Measurements from ENCODE around the gene SART3.
A peak's percentile ranks its signal among the peaks of the same experiment; 100 is the strongest.

Gene SART3, protein sequence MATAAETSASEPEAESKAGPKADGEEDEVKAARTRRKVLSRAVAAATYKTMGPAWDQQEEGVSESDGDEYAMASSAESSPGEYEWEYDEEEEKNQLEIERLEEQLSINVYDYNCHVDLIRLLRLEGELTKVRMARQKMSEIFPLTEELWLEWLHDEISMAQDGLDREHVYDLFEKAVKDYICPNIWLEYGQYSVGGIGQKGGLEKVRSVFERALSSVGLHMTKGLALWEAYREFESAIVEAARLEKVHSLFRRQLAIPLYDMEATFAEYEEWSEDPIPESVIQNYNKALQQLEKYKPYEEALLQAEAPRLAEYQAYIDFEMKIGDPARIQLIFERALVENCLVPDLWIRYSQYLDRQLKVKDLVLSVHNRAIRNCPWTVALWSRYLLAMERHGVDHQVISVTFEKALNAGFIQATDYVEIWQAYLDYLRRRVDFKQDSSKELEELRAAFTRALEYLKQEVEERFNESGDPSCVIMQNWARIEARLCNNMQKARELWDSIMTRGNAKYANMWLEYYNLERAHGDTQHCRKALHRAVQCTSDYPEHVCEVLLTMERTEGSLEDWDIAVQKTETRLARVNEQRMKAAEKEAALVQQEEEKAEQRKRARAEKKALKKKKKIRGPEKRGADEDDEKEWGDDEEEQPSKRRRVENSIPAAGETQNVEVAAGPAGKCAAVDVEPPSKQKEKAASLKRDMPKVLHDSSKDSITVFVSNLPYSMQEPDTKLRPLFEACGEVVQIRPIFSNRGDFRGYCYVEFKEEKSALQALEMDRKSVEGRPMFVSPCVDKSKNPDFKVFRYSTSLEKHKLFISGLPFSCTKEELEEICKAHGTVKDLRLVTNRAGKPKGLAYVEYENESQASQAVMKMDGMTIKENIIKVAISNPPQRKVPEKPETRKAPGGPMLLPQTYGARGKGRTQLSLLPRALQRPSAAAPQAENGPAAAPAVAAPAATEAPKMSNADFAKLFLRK

DNA sequence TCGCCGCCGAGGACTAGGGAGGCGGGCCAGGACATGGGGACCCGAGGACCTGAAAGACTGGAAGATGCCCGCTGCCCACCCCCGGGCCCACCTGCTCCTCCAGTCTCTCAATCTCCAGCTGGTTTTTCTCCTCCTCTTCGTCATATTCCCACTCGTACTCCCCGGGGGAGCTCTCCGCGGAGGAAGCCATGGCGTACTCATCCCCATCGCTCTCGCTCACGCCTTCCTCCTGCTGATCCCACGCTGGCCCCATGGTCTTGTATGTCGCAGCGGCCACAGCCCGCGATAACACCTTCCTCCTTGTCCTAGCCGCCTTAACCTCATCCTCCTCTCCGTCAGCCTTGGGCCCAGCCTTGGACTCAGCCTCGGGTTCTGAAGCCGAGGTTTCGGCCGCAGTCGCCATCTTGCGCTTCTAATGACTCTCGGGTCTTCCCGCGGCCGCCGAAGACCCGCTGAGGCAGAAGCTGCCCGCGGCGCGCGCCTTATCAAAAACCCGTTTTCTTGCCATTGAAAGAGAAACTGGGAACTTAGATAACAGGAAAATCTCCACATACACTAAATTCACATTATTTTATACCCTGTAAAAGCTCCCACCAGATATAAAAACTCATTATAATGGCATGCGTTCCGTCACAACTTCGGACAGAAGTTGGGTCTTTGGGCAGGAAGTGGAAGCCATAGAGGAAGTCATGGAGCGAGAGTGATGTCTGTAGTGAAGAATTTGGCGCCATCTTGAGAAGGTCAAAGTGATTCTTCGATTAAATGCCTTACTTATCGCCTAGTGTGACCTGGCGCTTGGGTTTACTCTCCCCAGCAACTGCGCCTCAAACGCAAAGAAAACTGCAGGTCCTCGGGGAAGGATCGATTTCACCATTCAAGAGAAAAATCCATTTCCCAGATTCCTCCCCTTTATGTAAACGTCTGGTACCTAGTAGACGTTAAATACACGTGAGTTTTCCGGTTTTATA is at the start of gene SART3:
Gene SART3 (minus strand): TSS at position 422 of the 968 bp plus-strand sequence. CDS start 19 bp downstream, at position 403.
- DNase-seq: peak; percentile 98

DNA sequence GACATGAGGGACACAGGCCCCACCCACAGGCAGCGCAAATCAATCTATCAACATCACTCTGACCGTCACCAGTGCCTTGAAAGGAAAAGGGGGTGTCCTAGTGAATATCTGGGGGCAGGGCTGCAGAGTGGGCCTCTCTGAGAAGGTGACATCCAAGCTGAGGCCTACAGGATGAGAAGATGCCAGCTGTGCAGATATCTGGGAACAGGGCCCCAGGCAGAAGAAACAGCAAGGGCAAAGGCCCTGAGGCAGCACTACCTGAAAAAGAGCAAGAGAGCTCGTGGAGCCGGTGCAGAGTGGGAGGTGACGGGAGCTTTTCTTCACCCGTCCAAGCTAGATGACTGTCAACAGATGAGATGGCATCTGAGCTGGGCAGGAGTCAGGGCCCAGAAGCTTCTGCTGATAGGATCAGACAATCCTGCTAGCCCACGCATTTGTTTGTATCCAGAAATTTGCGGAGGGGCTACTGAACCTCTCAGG is 49.4 kb upstream of the SART3 start:
- no peak for DNase-seq

DNA sequence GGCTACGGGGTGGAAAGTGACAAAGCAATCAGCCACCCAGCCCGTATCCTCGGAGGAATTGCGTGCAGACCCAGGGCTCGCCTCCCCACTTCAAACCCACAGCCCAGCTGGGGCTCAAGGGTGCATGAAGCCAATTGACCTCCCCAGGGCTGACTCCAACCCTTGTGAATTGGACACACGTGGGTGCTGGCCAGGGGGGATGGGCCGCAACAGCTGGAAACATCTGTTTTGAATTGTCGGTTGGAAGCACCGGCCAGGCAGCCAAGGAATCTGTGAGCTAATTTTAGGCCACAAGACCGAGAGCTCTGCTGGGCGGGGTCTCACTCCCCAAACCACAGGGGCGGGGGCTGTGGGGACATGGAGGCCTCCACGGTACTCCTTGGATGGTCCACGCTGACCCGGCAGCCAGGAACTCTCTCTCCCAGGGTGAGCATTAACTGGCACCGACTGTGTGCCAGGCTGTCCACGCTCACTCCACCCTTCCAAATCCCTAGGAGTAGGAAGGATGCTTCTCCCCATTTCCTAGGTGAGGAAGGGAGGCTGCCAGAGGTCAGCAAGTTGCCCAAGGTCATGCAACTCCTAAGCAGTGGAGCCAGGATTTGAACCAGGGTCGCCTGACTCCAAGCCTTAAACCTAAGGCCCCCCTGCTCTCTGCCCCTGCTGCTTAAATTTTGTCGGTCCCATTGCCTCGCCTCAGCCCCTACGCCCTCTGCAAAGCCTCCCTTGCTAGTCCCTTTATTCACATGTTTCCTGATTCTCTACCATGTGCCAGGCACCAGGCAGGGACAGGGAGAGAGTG is 48.8 kb upstream of the SART3 start:
- DNase-seq: no peak

DNA sequence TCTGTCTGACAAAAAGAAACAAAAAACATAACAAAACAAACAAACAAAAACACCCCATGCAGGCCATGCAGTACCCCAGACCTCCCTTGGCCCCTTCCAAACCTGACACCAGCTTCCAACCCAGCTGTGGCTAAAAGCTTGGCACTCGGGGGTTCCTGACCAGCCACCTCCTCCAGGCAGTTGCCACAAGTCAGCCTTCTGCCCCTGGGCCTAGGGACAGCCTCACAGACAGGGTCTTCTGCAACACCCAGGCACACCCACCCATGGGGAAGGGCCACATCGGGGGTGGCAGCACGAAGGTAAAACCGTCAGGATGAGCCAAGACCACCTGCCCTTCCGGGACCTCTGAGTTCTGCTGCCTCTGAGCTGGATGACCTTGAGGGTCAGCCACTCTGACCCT is 47.6 kb upstream of the SART3 start:
- DNase-seq: no peak

DNA sequence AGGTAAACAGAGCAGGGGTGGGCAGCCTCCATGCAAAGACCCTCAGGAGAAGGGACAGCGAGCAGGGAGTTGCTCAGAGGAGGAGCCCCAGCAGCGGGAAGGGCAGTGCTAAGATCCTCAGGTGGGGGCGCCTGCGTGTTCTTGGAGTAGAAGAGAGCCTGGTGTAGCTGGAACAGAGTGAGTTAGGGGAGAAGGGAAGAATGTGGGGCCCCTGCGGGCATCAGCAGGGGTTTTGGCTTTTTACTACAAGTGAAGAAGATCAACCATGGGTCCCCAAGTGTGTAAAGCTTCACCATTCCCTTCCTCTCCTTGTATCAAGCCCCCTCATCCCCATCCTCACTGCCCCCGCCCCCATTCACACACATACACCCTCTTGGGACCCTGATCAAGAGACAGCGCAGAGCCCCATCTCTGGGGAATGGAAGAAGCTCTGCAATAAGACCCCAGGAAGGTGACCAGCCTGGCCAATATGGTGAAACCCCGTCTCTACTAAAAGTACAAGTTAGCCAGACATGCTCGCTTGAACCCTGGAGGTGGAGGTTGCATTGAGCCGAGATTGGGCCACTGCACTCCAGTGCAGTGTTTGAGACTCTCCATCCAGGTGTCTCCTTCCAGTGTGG is 47.1 kb upstream of the SART3 start:
- DNase-seq: no peak

DNA sequence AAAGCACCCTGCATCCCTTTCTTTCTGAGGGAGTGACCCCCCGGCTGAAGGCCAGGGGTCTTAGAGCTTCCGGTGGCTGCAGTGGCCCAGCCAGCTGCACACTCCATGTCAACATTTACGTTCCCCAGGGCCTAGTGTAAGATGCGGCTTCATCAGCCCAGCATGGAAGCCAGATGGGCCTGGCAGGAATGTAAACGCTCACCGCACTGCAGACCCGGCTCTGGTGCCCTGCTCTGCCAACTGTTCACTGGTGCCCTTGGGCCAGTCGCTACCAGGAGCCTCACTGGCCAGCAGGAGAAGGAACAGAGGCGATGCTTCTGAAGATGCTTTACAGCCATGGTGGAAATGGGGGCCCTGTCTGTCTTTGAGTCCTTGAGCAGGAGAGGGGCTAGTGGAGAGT is 45.5 kb upstream of the SART3 start:
- DNase-seq: no peak

DNA sequence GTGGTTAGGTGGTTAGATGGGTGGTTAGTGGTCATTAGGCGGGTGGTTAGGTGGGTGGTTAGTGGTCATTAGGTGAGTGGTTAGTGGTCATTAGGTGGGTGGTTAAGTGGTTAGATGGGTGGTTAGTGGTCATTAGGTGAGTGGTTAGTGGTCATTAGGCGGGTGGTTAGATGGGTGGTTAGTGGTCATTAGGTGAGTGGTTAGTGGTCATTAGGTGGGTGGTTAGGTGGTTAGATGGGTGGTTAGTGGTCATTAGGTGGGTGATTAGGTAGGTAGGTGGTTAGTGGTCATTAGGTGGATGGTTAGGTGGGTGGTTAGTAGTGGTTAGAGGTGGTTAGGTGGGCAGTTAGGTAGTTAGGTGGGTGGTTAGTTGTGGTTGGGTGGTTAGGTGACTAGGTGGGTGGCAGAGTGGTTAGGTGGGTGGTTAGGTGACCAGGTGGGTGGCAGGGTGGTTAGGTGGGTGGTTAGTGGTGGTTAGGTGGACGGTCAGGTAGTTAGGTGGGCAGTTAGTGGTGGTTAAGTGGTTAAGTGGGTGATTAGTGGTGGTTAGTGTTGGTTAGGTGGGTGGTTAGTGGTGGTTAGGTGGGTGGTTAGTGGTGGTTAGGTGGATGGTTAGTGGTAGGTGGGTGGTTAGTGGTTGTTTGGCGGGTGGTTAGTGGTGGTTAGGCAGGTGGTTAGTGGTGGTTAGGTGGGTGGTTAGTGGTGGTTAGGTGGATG is 44.9 kb upstream of the SART3 start:
- no peak for DNase-seq

DNA sequence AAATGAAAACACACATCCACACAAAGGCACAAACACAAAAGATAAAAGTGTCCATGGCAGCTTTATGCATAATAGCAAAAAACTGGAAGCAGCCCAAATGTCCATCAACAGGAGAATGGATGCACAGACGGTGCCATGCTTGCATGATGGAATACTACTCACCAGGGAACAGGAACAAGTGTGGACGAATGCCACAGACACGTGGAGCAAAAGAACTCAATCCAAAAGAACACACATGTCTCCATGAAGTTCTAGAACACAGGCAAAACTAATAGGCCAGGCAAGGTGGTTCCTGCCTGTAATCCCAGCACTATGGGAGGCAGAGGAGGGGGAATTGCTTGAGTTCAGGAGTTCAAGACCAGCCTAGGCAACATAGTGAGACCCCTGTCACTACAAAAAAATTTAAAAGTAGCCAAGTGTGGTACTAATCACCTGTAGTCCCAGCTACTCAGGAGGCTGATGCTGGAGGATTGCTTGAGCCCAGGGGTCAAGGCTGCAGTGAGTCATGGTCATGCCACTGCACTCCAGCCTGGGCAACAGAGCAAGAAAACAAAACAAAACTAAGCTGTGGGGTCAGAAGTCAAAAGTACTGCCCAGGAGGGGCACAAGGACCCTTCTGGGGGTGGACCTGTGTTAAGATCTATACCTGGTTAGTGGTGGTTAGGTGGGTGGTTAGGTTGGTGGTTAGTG is 44.2 kb upstream of the SART3 start:
- no peak for DNase-seq

DNA sequence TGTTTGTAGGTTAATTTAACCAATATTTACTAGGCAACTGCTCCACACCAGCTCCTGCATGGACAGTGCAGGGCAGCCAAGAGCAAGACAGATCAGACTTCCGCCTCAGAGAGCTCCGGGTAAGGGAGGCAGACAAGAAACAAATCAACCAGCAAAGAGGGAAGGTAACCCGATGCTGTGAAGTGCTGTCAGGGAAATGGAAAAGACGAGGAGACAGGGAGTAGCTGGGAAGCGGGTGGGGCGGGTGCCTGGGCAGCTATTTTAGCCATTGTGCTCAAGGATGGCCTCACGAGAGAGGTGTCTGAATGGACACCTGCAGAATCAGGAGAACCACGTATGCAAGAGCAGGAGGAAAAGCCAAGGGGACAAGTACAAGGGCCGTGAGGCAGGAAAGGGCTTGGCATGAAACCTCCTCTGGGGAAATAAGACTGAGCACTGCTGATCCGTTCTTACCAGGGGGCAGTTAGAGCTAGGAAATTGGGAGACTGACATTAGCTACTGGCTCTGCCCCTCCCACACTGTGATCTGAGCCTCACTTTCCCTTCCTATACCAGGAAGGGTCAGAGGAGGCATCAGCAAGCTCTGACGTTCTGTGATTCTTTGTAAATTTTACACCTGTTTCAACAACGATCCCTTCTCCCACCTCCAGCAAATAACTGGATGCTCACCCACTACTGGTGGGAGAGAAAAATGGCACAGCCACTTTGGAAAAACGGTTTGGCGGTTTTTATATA is 43.4 kb upstream of the SART3 start:
- DNase-seq: no peak

DNA sequence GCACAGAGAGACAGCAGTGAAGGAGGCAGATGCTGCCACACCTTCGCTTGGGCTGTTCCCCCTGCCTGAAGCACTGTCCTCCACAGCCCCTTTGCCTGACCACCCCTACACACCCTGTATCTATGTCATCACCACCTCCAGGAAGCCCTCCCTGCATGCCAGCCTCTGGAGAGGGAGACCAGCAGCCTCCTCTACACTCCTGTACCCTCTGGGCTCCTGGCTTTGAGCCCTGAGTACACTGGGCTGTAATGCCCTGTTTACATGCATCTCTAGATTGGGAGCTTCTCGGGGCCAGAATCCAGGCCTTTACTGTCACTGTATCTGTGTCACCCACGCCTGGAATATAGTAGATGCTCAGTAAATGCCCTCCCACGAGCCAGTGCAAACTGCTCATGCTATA is 42.8 kb upstream of the SART3 start:
- DNase-seq: no peak

DNA sequence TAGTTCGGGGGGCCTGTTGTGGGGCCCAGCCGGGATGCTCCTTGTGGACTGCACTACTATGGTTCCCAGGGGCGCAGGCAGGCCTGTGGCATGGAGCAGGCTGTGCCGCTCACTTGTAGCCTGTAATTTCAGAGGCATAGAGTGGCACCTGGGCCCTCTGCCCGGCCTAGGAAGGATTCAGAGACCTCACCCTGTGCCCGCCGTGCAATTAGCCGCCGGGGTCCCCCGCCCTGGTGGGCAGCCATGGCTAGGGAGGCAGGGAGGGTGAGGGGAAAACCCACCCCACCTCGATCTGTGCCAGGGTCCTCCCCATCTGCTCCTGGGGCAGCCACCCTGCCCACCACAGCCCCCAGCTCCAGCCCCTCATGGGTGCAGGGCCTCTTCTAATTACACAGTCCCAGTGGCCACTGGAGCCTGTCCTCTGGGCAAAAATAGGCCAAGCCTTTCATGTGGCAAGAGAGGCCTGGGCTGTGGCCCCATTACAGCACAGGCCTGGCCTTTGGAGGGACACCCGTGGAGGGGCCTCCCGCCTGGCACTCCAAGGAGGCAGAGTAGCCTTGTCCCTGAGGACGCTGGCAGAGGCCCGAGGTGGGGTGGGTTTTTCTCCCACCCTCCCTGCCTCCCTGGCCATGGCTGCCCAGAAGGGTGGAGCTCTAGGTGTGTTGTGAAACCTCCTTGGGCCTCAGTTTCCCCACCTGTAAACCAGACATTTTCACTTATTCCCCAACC is 42.2 kb upstream of the SART3 start:
- no peak for DNase-seq

DNA sequence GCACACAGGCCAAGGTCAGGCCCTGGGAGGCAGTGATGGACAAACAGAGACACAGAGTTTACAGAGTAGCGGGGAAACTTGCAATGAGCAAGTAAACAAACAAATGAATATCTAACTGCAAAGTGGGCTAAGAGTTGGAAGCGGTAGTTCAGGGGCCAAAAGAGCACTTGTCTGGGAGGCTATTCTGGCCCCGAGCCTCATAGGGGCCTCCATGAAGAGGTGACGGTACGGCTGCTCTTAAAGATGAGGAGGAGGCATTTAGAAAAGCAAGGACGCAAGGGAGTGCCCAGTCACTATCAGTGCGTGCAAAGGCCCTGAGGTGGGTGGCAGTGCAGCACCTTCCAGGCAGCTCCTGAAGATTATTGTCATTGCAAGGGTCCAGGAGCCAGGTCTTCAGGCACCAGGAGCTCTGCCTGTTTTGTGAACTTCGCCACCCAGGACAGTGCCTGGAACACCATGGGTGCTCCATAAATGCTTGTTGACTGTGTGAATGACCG is 41.3 kb upstream of the SART3 start:
- DNase-seq: no peak

DNA sequence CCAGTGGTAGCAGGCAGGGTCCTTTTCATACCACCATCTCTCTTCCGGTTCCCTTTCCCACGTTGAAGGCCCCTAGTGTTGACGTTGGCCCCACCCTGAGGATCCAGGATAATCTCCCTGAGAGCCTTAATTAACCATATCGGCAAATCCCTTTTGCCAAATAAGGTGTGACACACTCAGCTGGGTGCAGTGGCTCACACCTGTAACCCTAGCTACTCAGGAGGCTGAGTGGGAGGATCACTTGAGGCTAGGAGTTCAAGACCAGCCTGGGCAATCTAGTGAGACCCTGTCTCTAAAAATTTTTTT is 39.7 kb upstream of the SART3 start:
- DNase-seq: no peak

DNA sequence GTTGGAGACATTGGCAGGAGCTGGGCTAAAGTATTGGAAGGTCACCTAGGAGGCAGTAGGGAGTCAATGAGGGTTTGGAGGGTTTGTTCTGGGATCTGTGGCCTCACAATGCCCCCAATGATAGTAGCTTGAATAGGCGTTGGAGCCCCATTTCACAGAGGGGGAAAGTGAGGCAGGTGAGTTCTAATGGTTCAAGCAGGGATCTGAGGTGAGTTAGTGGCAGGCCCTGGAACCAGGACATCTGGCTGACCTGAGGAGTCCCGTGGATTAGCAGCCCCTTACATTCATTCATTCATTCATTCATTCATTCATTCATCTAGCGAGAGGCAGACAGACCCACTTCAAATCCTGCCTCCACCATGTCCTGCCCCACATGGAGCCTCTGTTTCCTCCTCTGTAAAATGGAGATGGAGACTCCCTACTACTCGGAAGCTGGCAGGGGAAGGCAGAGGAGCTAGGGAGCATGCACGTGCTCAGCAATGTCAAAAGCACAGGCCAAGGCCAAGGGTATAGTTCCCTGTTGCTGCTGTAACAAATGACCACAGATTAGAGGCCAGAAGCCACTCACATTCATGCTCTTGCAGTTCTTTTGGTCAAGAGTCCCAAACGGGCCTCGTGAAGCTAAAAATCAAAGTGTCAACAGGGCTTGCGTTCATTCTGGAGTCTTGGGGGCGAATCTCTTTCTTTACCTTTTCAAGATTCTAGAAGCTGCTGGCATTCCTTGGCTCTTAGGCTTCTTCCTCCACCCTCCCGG is 39.2 kb upstream of the SART3 start:
- DNase-seq: no peak

DNA sequence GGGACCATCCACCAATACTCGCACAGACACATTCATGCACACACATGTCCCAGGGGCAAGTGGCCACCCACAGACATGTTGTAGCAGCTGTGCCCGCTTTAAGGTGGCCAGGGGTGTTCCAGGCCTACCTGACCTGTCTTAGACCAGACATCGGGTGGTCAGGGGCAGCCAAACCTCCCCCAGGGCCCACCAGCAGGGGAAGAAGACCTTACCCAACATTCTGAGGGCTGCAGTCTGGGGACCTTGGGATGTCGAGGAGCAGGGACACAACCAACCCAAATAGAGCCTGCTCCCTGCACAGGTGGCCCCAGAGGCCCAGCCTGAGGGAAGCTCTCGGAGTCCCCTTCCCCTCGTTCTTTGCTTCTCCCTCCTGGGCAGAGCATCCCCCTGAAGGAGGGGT is 38.6 kb upstream of the SART3 start:
- DNase-seq: no peak

DNA sequence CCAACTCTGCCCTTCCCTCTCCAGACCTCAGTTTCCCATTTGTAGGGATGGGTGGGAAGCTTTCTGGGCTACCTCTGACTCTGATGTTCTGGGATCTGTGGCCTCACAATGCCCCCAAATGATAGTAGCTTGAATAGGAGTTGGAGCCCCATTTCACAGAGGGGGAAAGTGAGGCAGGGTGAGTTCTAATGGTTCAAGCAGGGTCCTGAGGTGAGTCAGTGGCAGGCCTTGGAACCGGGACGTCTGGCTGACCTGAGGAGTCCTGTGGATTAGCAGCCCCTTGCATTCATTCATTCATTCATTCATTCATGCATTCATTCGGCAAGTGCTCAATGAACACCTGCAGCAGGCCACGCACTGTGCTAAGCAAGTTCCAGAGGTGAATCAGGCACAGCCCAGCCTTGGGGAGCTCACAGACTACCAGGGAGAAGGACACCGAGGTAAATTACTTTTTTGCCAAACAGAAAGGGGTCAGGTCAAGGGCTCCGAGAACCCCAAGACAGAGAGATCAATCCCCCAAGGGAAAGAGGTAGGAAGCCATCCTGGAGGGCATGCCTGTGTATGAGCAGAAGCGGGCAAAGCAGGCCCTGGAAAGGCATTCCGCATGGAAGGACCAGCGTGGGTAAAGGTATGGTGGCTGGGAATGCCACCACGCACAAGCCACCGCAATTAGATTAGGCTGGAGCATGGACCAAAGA is 37.7 kb upstream of the SART3 start:
- DNase-seq: no peak

All from hematopoietic multipotent progenitor cell treated with erythropoietin and hydrocortisone succinate and interleukin-3 and kit ligand, for 8 days (in vitro differentiated cells).